Measurements from ENCODE around the gene BCORL1. TPM values are rescaled to one million over a fixed set of nuclear protein-coding genes. Genes with fewer than 3 reads are reported as not detected.

The BCORL1 gene
- total RNA-seq, 2 donors from 2014 or later: 8.5 to 22.3 TPM

DNA sequence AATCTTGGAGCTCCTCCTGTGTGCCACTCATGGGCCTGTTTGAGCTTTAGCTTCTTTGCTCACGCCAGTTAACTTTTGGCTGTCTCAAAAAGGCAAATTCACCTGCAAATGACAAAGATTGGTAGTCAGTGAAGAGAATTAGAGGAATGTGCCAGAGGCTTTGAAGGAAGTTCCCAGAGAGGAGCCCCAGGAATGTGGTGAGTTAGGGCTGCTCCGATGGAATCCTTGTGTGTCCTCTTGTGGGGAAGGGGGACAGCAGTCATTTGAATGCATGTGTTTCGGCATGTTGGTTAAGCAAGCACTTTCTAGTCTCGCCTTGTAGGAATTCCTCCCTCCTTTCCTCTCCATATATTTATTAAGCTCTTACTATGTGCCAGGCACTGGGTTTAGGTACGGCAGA lies 65.0 kb downstream of the BCORL1 start:
- H3K36me3 ChIP-seq: peaks cover 24% of the 10 kb centered on the region
- no peak overlapping the region for H3K27ac ChIP-seq
- H3K4me3 ChIP-seq: no peak overlapping the region
- TF ChIP-seq, protein P1, sequence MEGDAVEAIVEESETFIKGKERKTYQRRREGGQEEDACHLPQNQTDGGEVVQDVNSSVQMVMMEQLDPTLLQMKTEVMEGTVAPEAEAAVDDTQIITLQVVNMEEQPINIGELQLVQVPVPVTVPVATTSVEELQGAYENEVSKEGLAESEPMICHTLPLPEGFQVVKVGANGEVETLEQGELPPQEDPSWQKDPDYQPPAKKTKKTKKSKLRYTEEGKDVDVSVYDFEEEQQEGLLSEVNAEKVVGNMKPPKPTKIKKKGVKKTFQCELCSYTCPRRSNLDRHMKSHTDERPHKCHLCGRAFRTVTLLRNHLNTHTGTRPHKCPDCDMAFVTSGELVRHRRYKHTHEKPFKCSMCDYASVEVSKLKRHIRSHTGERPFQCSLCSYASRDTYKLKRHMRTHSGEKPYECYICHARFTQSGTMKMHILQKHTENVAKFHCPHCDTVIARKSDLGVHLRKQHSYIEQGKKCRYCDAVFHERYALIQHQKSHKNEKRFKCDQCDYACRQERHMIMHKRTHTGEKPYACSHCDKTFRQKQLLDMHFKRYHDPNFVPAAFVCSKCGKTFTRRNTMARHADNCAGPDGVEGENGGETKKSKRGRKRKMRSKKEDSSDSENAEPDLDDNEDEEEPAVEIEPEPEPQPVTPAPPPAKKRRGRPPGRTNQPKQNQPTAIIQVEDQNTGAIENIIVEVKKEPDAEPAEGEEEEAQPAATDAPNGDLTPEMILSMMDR (IDR thresholded peaks at IDR 0.05): no peak
- DNase-seq (ENCODE audit: low spot score) (no peak), ATAC-seq (ENCODE audit: insufficient number of reproducible peaks, low FRiP score, low read depth) (no peak)
- no peaks in the 10 kb centered on the region for H3K9me3 ChIP-seq
- no peaks in the 10 kb centered on the region for H3K4me1 ChIP-seq (ENCODE audit: control insufficient read depth in 1 of 2, low read depth in 2 of 2)
- H3K27me3 ChIP-seq (replicated peaks; ENCODE audit: insufficient read depth): no peaks in the 10 kb centered on the region

DNA sequence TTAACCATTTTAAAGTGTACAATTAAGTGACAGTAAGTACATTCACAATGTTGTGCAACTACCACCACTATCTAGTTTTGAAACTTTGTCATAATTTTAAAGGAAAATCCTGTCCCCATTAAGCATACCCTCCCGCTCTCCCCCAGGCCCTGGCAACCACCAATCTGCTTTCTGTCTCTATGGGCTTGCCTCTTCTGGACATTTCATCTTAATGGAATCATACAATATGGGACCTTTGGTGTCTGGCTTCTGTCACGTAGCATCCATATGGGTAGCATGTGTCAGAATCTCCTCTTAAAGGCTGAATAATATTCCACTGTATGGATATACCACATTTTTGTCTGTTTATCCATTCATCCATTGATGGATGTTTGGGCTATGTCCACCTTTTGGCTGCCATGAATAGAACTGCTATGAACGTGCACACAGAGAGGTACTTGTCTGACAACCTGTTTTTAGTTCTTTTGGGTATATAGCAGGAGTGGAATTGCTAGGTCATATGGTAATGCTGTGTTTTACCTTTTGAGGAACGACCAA lies 66.3 kb downstream of the BCORL1 start:
- TF ChIP-seq, protein P1 (IDR thresholded peaks at IDR 0.05): no peak
- ATAC-seq (ENCODE audit: insufficient number of reproducible peaks, low FRiP score, low read depth): no peak
- H3K4me3 ChIP-seq: no peak overlapping the region
- H3K4me1 ChIP-seq (ENCODE audit: control insufficient read depth in 1 of 2, low read depth in 2 of 2): peaks cover 0 to under 1% of the 10 kb centered on the region in 2 donors
- H3K27ac ChIP-seq: no peak overlapping the region
- DNase-seq (ENCODE audit: low spot score): no peak
- H3K9me3 ChIP-seq: no peaks in the 10 kb centered on the region
- H3K27me3 ChIP-seq (replicated peaks; ENCODE audit: insufficient read depth): no peaks in the 10 kb centered on the region
- peaks cover 35% of the 10 kb centered on the region for H3K36me3 ChIP-seq

DNA sequence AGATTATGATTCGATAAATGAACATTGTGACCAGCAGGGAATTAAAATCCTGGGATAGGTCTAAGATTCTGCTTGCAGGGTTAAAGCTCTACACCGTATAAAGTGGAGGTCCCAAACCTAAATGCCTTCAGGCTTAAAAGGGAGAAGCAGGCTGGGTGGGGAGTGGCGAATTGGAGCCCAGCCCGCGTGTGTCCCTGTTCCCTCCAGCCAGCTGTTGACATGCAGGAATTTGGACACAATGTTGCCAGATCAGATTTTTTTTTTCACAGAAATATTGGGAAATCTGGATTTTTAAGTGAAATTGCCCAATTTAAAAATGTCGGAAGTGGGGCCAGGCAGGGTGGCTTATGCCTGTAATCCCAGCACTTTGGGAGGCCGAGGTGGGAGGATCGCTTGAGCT lies 67.4 kb downstream of the BCORL1 start:
- peaks cover 35% of the 10 kb centered on the region for H3K36me3 ChIP-seq
- H3K4me3 ChIP-seq: no peak overlapping the region
- ATAC-seq (ENCODE audit: insufficient number of reproducible peaks, low FRiP score, low read depth) (no peak), DNase-seq (ENCODE audit: low spot score) (no peak)
- H3K27ac ChIP-seq: no peak overlapping the region
- peaks cover 0 to 12% of the 10 kb centered on the region in 2 donors for H3K4me1 ChIP-seq (ENCODE audit: control insufficient read depth in 1 of 2, low read depth in 2 of 2)
- H3K9me3 ChIP-seq: no peaks in the 10 kb centered on the region
- no peaks in the 10 kb centered on the region for H3K27me3 ChIP-seq (replicated peaks; ENCODE audit: insufficient read depth)
- TF ChIP-seq, protein P1 (IDR thresholded peaks at IDR 0.05): no peak

DNA sequence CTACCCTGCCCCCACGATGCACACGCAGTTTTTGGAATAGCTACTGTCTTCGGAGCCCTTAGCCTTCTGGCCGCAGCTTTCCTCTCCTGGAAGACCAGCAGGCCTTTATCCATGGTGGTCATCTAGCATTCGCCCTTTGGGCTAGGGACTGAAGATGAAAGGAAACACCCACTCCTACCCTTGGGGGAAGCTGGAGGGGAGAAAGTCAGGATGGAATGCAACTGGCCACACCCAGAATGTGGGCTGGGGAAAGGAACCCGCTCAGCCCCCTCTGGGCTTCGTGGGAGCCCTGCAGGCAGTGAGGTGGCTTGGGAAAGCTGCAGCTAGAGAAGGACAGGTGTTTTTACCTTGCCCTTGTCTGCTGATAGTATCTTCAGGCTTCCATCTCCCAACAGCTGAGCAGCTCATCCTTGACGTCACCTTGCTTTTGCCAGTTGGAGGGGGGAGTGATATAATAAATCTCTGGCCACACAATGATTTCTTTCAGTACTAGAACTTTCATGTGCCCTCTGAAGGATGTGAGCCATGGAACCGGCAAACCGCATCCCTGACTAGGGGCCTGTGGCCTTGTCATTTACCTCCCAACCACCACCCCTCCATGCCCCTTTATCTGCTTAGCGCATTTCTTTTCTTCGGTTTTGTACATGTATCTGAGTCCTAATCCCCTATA lies 68.9 kb downstream of the BCORL1 start:
- Histone ChIP-seq H3K27ac (no peak overlapping the region), H3K4me1 (ENCODE audit: control insufficient read depth in 1 of 2, low read depth in 2 of 2) (peaks cover 0 to 19% of the 10 kb centered on the region in 2 donors), H3K4me3 (no peak overlapping the region), H3K9me3 (no peaks in the 10 kb centered on the region), H3K27me3 (replicated peaks; ENCODE audit: insufficient read depth) (no peaks in the 10 kb centered on the region), H3K36me3 (peaks cover 35% of the 10 kb centered on the region)
- TF ChIP-seq, protein P1 (IDR thresholded peaks at IDR 0.05): no peak
- ATAC-seq (ENCODE audit: insufficient number of reproducible peaks, low FRiP score, low read depth) (no peak), DNase-seq (ENCODE audit: low spot score) (no peak)

DNA sequence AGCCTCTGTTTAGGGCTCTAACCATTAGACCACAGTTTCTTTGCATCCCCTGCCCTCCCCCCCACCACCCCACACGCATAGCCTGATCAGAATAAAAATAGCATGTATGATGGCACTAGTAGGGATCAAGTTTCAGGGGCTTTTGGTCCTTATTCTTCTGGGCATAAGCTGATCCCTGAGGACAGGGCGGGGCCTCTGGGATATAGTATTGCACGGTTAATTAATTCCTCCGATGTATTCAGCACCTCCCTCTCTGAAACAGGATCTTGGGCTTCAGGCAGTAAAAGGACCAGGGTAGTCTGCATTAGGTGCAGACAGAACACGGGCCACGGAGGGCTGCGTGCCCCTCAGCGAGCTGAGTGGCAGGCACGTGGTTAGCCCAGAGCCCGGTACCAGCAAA lies 70.8 kb downstream of the BCORL1 start:
- ATAC-seq (ENCODE audit: insufficient number of reproducible peaks, low FRiP score, low read depth) (no peak), DNase-seq (ENCODE audit: low spot score) (no peak)
- Histone ChIP-seq H3K4me1 (ENCODE audit: control insufficient read depth in 1 of 2, low read depth in 2 of 2) (peaks cover 0 to 19% of the 10 kb centered on the region in 2 donors), H3K27me3 (replicated peaks; ENCODE audit: insufficient read depth) (no peaks in the 10 kb centered on the region), H3K4me3 (no peak overlapping the region), H3K9me3 (no peaks in the 10 kb centered on the region), H3K36me3 (peaks cover 32% of the 10 kb centered on the region), H3K27ac (no peak overlapping the region)
- TF ChIP-seq, protein P1 (IDR thresholded peaks at IDR 0.05): no peak
